ENCODE results near the gene MUC4.

GRCh38 chr3:195859061-195859845 is 47.5 kb upstream of the MUC4 start:
- TF ChIP-seq EZH2 (IDR thresholded peaks at IDR 0.05; ENCODE audit: insufficient read depth, poor library complexity, severe bottlenecking) (no peak), EZH2phosphoT487 (IDR thresholded peaks at IDR 0.05; ENCODE audit: insufficient read depth, low read depth) (no peak)
